HG03175 (cell line): ENCODE results near the gene COG8.
"Not testable (repeated sequence)": the region's sequence is repeated elsewhere in the genome, so short reads cannot be mapped to it uniquely, and the experiment has no call there.

Experiments used
- ATAC-seq: cut with Tn5 transposase; IDR thresholded peaks from one replicate; pipeline ENCODE4 v1.9.1; 2021; ENCODE audit warnings: mild to moderate bottlenecking, moderate library complexity; ENCODE audit not compliant: unreplicated experiment

COG8 gene, protein sequence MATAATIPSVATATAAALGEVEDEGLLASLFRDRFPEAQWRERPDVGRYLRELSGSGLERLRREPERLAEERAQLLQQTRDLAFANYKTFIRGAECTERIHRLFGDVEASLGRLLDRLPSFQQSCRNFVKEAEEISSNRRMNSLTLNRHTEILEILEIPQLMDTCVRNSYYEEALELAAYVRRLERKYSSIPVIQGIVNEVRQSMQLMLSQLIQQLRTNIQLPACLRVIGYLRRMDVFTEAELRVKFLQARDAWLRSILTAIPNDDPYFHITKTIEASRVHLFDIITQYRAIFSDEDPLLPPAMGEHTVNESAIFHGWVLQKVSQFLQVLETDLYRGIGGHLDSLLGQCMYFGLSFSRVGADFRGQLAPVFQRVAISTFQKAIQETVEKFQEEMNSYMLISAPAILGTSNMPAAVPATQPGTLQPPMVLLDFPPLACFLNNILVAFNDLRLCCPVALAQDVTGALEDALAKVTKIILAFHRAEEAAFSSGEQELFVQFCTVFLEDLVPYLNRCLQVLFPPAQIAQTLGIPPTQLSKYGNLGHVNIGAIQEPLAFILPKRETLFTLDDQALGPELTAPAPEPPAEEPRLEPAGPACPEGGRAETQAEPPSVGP

GRCh38 chr16:69339289-69340094 is at the start of gene COG8, which contains the start of gene NIP7:
Gene COG8 (minus strand): TSS chr16:69339564. CDS start chr16:69339552, 12 bp downstream.
Gene NIP7 (plus strand): TSS chr16:69339772. CDS start chr16:69339830, 58 bp downstream.
- peak; percentile 88 for ATAC-seq

DNA sequence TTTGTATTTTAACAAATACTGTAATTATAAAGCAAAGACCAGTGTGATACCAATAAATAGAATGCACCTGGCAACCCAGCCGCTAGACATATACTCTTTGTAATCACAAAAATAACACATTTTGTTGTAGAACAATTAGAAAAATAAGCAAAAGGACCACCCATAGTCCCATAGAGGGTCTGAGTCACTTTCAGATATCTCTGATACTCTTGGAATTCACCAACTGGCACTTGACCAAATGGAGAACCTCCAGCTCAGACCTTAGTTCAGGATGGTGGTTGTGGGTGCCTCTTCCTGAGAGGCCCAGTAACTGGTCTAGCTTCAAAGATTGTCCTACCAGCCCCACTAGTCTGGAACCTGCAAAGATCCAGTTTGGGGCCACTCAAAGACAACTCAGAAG is 47.2 kb upstream of the COG8 start:
- ATAC-seq, result no peak

DNA sequence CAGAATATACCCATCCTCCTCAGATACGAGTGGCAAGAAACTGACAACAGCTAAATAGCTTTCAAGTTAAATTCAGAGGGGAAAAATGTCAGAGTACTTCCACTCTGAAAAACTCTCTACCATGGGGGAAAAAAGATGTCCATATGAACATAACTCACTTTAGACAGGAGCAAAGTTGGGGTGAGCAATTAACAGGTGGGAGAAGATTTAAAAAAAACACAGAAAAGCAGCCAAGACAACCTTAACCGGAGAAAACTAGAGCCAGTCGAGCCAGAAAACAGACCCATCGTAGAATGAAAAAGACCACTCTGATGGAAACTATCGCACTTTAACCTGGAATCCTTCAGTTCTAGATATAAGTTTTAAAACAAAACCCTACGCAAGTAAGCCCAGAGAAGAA is 45.6 kb upstream of the COG8 start:
- ATAC-seq, result no peak

GRCh38 chr16:69382421-69382820 is 43.1 kb upstream of the COG8 start:
- no peak for ATAC-seq

GRCh38 chr16:69381231-69381630 is 41.9 kb upstream of the COG8 start:
- no peak for ATAC-seq

- ATAC-seq, result no peak
Measured at GRCh38 chr16:69378760-69379159, 39.4 kb upstream of the COG8 start.

DNA sequence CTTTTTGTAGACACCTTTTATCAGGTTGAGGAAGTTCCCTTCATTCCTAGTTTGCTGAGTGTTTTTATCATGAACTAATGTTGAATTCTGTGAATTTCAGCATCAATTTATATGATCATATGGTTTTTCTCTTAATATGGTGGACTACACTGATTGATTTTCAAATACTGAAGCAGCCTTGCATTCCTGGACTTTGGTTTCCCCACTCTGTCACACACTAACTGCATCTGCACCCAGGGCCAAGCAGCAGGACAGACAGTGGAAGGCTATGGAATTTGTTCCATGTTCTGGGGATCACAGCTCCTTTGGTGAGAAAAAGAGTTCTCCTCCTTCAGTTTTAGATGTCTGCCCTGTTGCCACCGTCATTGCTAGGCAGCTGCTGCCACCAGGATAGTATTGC is 38.7 kb upstream of the COG8 start:
- no peak for ATAC-seq

- no peak for ATAC-seq
Measured at GRCh38 chr16:69376393-69377059, 37.2 kb upstream of the COG8 start.

GRCh38 chr16:69373019-69373418 is 33.7 kb upstream of the COG8 start:
- no peak for ATAC-seq

DNA sequence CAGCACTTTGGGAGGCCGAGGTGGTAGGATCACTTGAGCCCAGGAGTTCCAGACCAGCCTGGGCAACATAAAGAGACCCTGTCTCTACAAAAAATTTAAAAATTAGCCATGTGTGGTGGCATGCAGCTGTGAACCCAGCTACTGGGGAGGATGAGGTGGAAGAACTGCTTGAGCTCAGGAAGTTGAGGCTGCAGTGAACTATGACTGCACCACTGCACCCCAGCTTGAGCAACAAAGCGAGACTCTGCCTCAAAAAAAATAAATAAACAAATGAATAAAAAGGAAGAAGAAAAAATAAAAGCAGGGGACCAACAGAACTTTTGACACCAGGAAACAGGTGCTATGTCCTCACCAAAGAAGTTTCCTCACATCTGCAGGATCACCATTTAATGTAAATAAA is 32.2 kb upstream of the COG8 start:
- no peak for ATAC-seq

DNA sequence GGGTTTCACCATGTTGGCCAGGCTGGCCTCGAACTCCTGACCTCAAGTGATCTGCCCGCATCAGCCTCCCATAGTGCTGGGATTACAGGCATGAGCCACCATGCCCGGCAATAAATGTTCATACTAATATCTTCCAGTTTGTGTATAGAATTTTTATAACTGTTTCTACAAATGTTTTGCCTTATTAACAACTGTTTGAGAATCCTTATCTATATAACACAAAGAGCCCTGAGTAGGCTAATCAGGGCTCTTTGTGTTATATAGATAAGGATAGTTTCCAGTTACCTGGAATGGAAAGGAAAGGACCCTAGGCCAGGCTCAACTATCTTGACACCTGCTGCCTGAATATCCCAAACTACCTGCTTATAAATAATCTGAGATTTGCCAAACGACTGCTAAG is 29.5 kb upstream of the COG8 start:
- ATAC-seq, result no peak

- ATAC-seq, result no peak
Measured at GRCh38 chr16:69367980-69368379, 28.6 kb upstream of the COG8 start.

- no peak for ATAC-seq
Measured at GRCh38 chr16:69366431-69366830, 27.1 kb upstream of the COG8 start.

DNA sequence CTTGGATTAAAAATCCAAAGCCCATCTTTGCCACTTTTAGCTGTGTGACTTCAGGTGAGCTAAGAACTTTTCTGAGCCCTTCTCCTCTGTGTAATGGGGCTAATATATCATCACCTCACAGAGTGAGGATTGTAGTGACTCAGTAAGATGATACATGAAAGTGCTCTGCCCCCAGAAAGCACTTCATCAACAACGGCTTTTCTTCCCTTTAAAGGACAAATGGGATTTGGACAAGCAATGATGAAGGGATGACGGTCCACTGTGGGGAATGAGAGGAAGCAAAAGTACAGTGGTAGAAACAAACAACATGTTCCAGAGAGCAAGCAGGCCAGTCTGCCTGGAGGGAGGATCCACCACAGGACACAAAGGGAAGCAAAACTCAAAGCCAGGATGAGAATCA is 26.5 kb upstream of the COG8 start:
- no peak for ATAC-seq

- ATAC-seq, result no peak
Measured at GRCh38 chr16:69364088-69364487, 24.7 kb upstream of the COG8 start.

DNA sequence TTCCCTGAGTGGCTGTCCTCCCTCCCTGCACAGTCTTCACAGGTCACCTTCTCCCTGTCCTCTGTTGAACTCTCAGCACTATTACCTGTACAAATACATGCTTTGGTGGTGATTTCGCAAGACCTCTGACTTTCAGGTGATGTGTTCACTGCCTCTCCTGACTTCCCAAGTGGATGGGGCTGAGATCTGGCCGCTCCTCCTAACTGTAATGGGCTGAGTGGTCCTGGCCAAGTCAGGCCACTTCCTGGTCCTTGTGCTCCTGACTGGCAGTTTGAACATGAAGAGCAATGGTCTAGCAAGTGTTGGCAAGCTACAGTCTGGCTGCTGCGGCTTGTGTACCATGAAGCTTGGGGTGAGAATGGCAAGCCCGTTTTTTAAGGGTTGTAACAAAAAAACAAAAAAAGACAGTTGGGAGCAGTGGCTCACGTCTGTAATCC is 23.9 kb upstream of the COG8 start:
- no peak for ATAC-seq

DNA sequence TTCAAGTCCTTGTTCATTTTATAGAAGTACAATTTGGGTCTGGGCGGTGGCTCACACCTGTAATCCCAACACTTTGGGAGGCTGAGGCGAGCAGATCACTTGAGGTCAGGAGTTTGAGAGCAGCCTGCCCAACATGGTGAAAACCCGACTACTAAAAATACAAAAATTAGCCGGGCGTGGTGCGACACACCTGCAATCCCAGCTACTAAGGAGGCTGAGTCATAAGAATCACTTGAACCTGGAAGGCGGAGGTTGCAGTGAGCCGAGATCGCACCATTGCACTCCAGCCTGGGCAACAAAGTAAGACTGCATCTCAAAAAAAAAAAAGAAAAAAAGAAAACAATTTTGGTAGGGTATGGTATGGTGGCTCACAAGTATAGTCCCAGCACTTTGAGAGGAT is 20.7 kb upstream of the COG8 start:
- not testable (repeated sequence) for ATAC-seq

- no peak for ATAC-seq
Measured at GRCh38 chr16:69351309-69352027, 12.1 kb upstream of the COG8 start, which contains the start of gene TMED6. Gene TMED6 (minus strand): TSS chr16:69351786. CDS start chr16:69351753, 33 bp downstream.

DNA sequence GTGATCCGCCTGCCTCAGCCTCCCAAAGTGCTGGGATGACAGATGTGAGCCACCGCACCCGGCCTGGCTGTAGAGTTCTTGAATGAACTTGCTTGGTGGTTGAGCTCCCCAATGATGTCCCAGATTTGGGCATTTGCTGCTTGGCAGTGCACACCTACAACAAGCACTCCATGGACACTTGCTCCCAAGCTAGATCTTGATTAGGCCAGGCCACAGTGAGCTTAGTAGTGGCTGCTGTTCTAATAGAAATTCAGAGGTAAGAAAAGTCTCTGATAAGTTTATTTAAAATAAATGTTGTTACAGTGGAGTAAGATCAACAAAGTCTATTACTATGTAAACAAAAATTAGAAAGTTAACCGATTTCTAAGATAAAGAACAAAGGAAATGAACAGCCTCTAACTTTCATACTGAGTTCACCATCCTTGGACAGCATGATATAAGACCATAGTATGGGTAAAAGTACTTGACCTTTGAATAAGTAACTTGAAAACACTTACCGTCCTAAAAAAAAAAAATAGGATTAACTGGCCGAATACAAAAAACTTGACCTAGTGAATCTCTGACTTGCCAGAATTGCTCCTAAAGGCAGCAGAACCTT is 11.3 kb upstream of the COG8 start:
- no peak for ATAC-seq

DNA sequence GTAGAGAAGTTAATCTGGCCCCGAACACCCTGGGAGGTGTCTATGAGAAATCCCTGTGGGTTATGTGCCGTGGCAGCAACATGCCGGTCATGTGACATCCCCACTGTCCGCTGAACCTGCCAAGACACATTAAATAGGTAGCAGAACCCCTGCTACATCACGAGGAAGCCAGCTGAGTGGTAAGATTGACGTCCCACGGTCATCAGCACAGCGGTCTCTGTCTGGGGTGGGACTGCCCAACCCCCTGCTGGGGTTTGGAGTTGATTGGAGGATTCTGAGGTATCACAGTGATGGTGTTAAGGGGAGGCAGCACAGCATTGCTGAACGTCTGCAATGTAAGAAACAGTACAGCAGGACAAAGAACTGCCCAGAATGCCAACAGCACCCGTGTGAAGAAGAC is 10.2 kb upstream of the COG8 start:
- ATAC-seq, result no peak
